A673 (cell line): ENCODE measurements around the gene ATXN2. TPM values are rescaled to one million over a fixed set of nuclear protein-coding genes. Genes with fewer than 3 reads are reported as not detected.
"Not testable (repeated sequence)": the region's sequence is repeated elsewhere in the genome, so short reads cannot be mapped to it uniquely, and the experiment has no call there.

ENCODE experiments used
- BruUV-seq: library from RNA; stranded (reverse); fragments of 400-500 nt; replicated peaks from 2 replicates; lab custom pipeline; 2021; lab: Mats Ljungman, UMichigan
- CTCF ChIA-PET: fragments of 300-600 bp; sonication (Branson Sonifier 250); formaldehyde crosslinking; loops from one replicate; lab custom pipeline; 2022; ENCODE audit warnings: antibody characterized with exemption; lab: Charles Lee
- POLR2A ChIA-PET: fragments of 300-600 bp; sonication (Branson Sonifier 250); formaldehyde crosslinking; loops from one replicate; lab custom pipeline; 2022; ENCODE audit warnings: antibody characterized with exemption; ENCODE audit not compliant: low non-redundant PET; lab: Charles Lee
- DNase-seq: peaks from one replicate; pipeline ENCODE4 v3.0.0-alpha.2; 2015; ENCODE audit warnings: low spot score
- H3K27ac ChIP-seq: fragments of 200-600 bp; sonication (generic); 2 replicates; pipeline ENCODE4 v1.5.1; 2016; ENCODE audit warnings: mixed run types, low read depth, mild to moderate bottlenecking, mixed read lengths, antibody characterized with exemption, low read length; ENCODE audit not compliant: poor library complexity, severe bottlenecking
- H3K27me3 ChIP-seq: fragments of 200-600 bp; sonication (generic); replicated peaks from 2 replicates; pipeline ENCODE4 v1.6.1; 2017; ENCODE audit warnings: mixed run types, low read depth, mild to moderate bottlenecking, mixed read lengths, antibody characterized with exemption, low read length; ENCODE audit not compliant: insufficient read depth, poor library complexity
- H3K36me3 ChIP-seq: fragments of 200-600 bp; sonication (generic); 2 replicates; pipeline ENCODE4 v1.6.1; 2016; ENCODE audit warnings: mixed run types, mild to moderate bottlenecking, mixed read lengths, antibody characterized with exemption, low read length; ENCODE audit not compliant: insufficient read depth, poor library complexity, severe bottlenecking
- H3K4me1 ChIP-seq: fragments of 200-600 bp; sonication (generic); 2 replicates; pipeline ENCODE4 v1.6.1; 2017; ENCODE audit warnings: mixed run types, mild to moderate bottlenecking, mixed read lengths, antibody characterized with exemption, low read length; ENCODE audit not compliant: insufficient read depth, poor library complexity, severe bottlenecking
- H3K4me3 ChIP-seq: fragments of 200-600 bp; sonication (generic); 2 replicates; pipeline ENCODE4 v1.5.1; 2016; ENCODE audit warnings: low read depth, mixed run types, mild to moderate bottlenecking, mixed read lengths, low read length; ENCODE audit not compliant: poor library complexity, severe bottlenecking
- H3K9me3 ChIP-seq: fragments of 200-600 bp; sonication (generic); 2 replicates; pipeline ENCODE4 v1.6.1; 2016; ENCODE audit warnings: mixed run types, low read depth, mild to moderate bottlenecking, mixed read lengths, antibody characterized with exemption, low read length; ENCODE audit not compliant: poor library complexity, severe bottlenecking
- EZH2 ChIP-seq: fragments of 200-600 bp; sonication (generic); IDR thresholded peaks from 2 replicates; pipeline ENCODE4 v1.6.1; 2017; ENCODE audit warnings: borderline replicate concordance, low read depth, mild to moderate bottlenecking, mixed read lengths, antibody characterized with exemption, low read length; ENCODE audit not compliant: poor library complexity, severe bottlenecking
- intact Hi-C: fragments of 100-400 bp; cut with micrococcal nuclease; formaldehyde crosslinking; loops from one replicate; pipeline ENCODE4 v1.10.0; 2022; ENCODE audit not compliant: unreplicated experiment
- total RNA-seq: library from RNA; stranded (reverse); gene quantifications from 2 replicates; pipeline ENCODE4 v1.2.3, GENCODE V29; 2021
- TF ChIP-seq, protein P1 (sequence below): fragments of 300-800, 200-600 bp; sonication (generic); conservative IDR thresholded peaks from 2 replicates; pipeline ENCODE4 v1.5.1; 2017; ENCODE audit warnings: low read depth, mild to moderate bottlenecking, antibody characterized with exemption, low read length, moderate library complexity, mixed read lengths

ATXN2 gene
- total RNA-seq, 1 experiment from 2014 or later = 94.4 TPM

DNA sequence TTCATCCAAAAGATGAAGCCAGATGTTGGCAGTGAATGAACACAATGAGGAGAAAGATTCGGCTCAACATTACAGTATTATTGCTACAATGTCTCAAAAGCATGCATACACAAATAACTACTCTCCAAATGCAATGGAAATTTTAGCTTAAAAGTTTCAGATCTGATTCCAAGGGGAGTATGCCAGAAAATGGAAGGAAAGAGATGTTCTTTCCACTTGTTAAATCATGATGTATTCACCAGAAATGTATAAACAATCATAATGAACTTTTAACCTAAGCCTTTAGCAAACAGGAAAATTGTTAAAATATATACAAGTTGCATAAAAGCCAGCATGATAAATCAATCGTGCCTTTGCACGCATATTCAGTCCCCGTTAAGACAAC lies 131.3 kb downstream of the ATXN2 start:
- H3K9me3 ChIP-seq = no peaks in the 10 kb centered on the region
- peaks cover 27% of the 10 kb centered on the region for H3K36me3 ChIP-seq
- intact Hi-C loops = no loop called here
- no peak for DNase-seq
- no peaks in the 10 kb centered on the region for H3K27me3 ChIP-seq
- BruUV-seq = no TSS peak
- CTCF ChIA-PET = no interaction called here
- H3K27ac ChIP-seq = no peak overlapping the region
- peaks cover under 1% of the 10 kb centered on the region for H3K4me1 ChIP-seq
- POLR2A ChIA-PET = no interaction called here
- no peak for TF ChIP-seq EZH2
- TF ChIP-seq, protein P1, sequence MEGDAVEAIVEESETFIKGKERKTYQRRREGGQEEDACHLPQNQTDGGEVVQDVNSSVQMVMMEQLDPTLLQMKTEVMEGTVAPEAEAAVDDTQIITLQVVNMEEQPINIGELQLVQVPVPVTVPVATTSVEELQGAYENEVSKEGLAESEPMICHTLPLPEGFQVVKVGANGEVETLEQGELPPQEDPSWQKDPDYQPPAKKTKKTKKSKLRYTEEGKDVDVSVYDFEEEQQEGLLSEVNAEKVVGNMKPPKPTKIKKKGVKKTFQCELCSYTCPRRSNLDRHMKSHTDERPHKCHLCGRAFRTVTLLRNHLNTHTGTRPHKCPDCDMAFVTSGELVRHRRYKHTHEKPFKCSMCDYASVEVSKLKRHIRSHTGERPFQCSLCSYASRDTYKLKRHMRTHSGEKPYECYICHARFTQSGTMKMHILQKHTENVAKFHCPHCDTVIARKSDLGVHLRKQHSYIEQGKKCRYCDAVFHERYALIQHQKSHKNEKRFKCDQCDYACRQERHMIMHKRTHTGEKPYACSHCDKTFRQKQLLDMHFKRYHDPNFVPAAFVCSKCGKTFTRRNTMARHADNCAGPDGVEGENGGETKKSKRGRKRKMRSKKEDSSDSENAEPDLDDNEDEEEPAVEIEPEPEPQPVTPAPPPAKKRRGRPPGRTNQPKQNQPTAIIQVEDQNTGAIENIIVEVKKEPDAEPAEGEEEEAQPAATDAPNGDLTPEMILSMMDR = no peak
- no peak overlapping the region for H3K4me3 ChIP-seq

- no peaks in the 10 kb centered on the region for H3K9me3 ChIP-seq
- peaks cover 6% of the 10 kb centered on the region for H3K4me1 ChIP-seq
- TF ChIP-seq EZH2 = no peak
- TF ChIP-seq, protein P1 = no peak
- H3K36me3 ChIP-seq = peaks cover 27% of the 10 kb centered on the region
- DNase-seq = no peak
- no peak overlapping the region for H3K27ac ChIP-seq
- H3K4me3 ChIP-seq = no peak overlapping the region
- CTCF ChIA-PET = no interaction called here
- POLR2A ChIA-PET = interaction anchor here (0.6 kb wide), 1 partner anchor 169 kb away, joined by 6 read pairs; no protein-coding TSS in a partner anchor
- H3K27me3 ChIP-seq = no peaks in the 10 kb centered on the region
- no TSS peak for BruUV-seq
- intact Hi-C loops = no loop called here
Measured at GRCh38 chr12:111467092-111467856, 131.8 kb downstream of the ATXN2 start.

DNA sequence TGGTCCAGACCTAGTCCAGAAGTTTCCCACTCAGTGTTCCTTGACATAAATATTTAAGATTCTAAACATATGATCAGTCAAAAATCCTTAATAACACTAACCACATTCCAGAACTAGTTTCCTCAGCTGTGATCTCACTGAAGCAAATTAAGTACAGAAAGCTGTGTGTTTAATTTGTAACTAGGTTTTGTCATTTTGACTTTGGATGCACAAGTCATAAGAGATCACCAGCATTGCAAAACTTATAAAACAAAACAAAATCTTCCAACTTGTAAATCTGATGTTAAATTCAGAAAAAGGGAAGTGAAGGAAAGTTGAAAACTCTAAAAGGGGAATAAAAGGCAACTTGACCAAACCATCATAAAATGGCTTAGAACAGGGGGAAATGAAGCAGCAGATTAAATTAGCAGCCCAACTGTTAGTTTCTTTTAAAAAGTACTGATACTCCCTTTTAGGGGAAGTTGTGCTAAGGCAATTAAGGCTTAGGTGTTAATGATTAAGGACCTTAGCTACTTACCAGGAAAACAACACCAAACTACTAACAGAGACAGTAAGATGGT lies 136.8 kb downstream of the ATXN2 start:
- DNase-seq = no peak
- CTCF ChIA-PET = no interaction called here
- no peak for TF ChIP-seq EZH2
- TF ChIP-seq, protein P1 = no peak
- no TSS peak for BruUV-seq
- no peaks in the 10 kb centered on the region for H3K9me3 ChIP-seq
- peaks cover 15% of the 10 kb centered on the region for H3K36me3 ChIP-seq
- peak overlapping the region; percentile 58 for H3K27ac ChIP-seq
- intact Hi-C loops = no loop called here
- H3K27me3 ChIP-seq = no peaks in the 10 kb centered on the region
- H3K4me3 ChIP-seq = no peak overlapping the region
- H3K4me1 ChIP-seq = peaks cover 11% of the 10 kb centered on the region
- POLR2A ChIA-PET = no interaction called here

- H3K36me3 ChIP-seq = peaks cover 28% of the 10 kb centered on the region
- H3K27ac ChIP-seq, H3K9me3 ChIP-seq, BruUV-seq, POLR2A ChIA-PET, DNase-seq, intact Hi-C loops, H3K4me3 ChIP-seq, H3K27me3 ChIP-seq: not testable (repeated sequence)
- H3K4me1 ChIP-seq = peaks cover 12% of the 10 kb centered on the region
- CTCF ChIA-PET = interaction anchor here (0.9 to 1.0 kb wide), 2 partner anchors 8 kb away, joined by 3 to 4 read pairs; no protein-coding TSS in a partner anchor
Measured at GRCh38 chr12:111460111-111460510, 139.0 kb downstream of the ATXN2 start.
